GM18508 (cell line): ENCODE measurements around the gene MTRF1.
"Not testable (repeated sequence)": the region's sequence is repeated elsewhere in the genome, so short reads cannot be mapped to it uniquely, and the experiment has no call there.

Source experiments
- ATAC-seq: cut with Tn5 transposase; IDR thresholded peaks from one replicate; pipeline ENCODE4 v1.9.1; 2021; ENCODE audit warnings: moderate number of reproducible peaks; ENCODE audit not compliant: insufficient read depth, unreplicated experiment

Gene MTRF1

GRCh38 chr13:41282129-41282571 is 18.8 kb upstream of the MTRF1 start:
- no peak for ATAC-seq

GRCh38 chr13:41279156-41279555 is 15.8 kb upstream of the MTRF1 start:
- not testable (repeated sequence) for ATAC-seq

GRCh38 chr13:41276824-41277223 is 13.4 kb upstream of the MTRF1 start:
- ATAC-seq = no peak

- ATAC-seq = no peak
Measured at GRCh38 chr13:41274881-41275280, 11.5 kb upstream of the MTRF1 start.

- no peak for ATAC-seq
Measured at GRCh38 chr13:41273831-41274441, 10.6 kb upstream of the MTRF1 start.

- ATAC-seq = no peak
Measured at GRCh38 chr13:41271456-41272285, 8.3 kb upstream of the MTRF1 start.

- no peak for ATAC-seq
Measured at GRCh38 chr13:41268764-41269163, 5.4 kb upstream of the MTRF1 start.

GRCh38 chr13:41267106-41267505 is 3.7 kb upstream of the MTRF1 start:
- ATAC-seq = no peak

- ATAC-seq = no peak
Measured at GRCh38 chr13:41259875-41260501, 3.4 kb downstream of the MTRF1 start.

- ATAC-seq = no peak
Measured at GRCh38 chr13:41257535-41257934, 5.8 kb downstream of the MTRF1 start.

GRCh38 chr13:41254902-41255301 is 8.5 kb downstream of the MTRF1 start:
- ATAC-seq = no peak

GRCh38 chr13:41250993-41251392 is 12.4 kb downstream of the MTRF1 start:
- ATAC-seq = no peak

- no peak for ATAC-seq
Measured at GRCh38 chr13:41246969-41247680, 16.3 kb downstream of the MTRF1 start.

- ATAC-seq = no peak
Measured at GRCh38 chr13:41244556-41244955, 18.8 kb downstream of the MTRF1 start.

GRCh38 chr13:41241626-41242025 is 21.8 kb downstream of the MTRF1 start:
- ATAC-seq = no peak

GRCh38 chr13:41236369-41236768 is 27.0 kb downstream of the MTRF1 start:
- no peak for ATAC-seq

GRCh38 chr13:41232578-41233480 is 30.5 kb downstream of the MTRF1 start:
- no peak for ATAC-seq

- no peak for ATAC-seq
Measured at GRCh38 chr13:41231786-41232185, 31.6 kb downstream of the MTRF1 start.

- ATAC-seq = no peak
Measured at GRCh38 chr13:41231025-41231677, 32.2 kb downstream of the MTRF1 start.
